Activated B cell treated with CpG ODN at 0.5 μM for 24 hours (primary cell): ENCODE measurements around the gene DCAF4. TPM values are rescaled to one million over a fixed set of nuclear protein-coding genes. Genes with fewer than 3 reads are reported as not detected.

Source experiments
- ATAC-seq: fragments of 200-7000 bp; cut with Tn5 transposase; one replicate; pipeline ENCODE4 v1.10.0; 2021; ENCODE audit warnings: low read depth, mild to moderate bottlenecking, moderate library complexity
- CTCF ChIA-PET: fragments of 350-600 bp; sonication (Branson Sonifier 250); formaldehyde crosslinking; loops from one replicate; lab custom pipeline; 2021; ENCODE audit warnings: antibody characterized with exemption; lab: Charles Lee
- POLR2A ChIA-PET: fragments of 350-600 bp; sonication (Branson Sonifier 250); formaldehyde crosslinking; loops from one replicate; lab custom pipeline; 2021; ENCODE audit warnings: antibody characterized with exemption; lab: Charles Lee
- DNase-seq: peaks from one replicate; pipeline ENCODE4 v3.0.0; 2022
- H3K27ac Mint-ChIP-seq: one replicate; pipeline ENCODE4 v1.8.0; 2020; ENCODE audit warnings: mixed read lengths
- H3K27me3 Mint-ChIP-seq: one replicate; pipeline ENCODE4 v1.8.0; 2021; ENCODE audit warnings: mixed read lengths
- H3K36me3 Mint-ChIP-seq: one replicate; pipeline ENCODE4 v1.8.0; 2021; ENCODE audit warnings: low read depth, mixed read lengths
- H3K4me1 Mint-ChIP-seq: one replicate; pipeline ENCODE4 v1.8.0; 2021; ENCODE audit warnings: mixed read lengths
- H3K4me3 Mint-ChIP-seq: one replicate; pipeline ENCODE4 v1.8.0; 2020; ENCODE audit warnings: mild to moderate bottlenecking, mixed read lengths
- H3K9me3 Mint-ChIP-seq: one replicate; pipeline ENCODE4 v1.8.0; 2020; ENCODE audit warnings: mixed read lengths
- intact Hi-C: fragments of 100-400 bp; cut with micrococcal nuclease; formaldehyde crosslinking; loops from one replicate; pipeline ENCODE4 v1.15.1; 2024
- total RNA-seq: library from RNA; stranded (reverse); gene quantifications from 2 replicates; pipeline ENCODE4 v1.2.3, GENCODE V29; 2022
- TF ChIP-seq, protein P1 (sequence below): fragments of 200-600 bp; IDR thresholded peaks from one replicate; pipeline ENCODE4 v1.8.0; 2022; ENCODE audit warnings: antibody characterized with exemption, mild to moderate bottlenecking

DCAF4 gene
- total RNA-seq, 1 donor from 2014 or later, result 38.7 TPM

DNA sequence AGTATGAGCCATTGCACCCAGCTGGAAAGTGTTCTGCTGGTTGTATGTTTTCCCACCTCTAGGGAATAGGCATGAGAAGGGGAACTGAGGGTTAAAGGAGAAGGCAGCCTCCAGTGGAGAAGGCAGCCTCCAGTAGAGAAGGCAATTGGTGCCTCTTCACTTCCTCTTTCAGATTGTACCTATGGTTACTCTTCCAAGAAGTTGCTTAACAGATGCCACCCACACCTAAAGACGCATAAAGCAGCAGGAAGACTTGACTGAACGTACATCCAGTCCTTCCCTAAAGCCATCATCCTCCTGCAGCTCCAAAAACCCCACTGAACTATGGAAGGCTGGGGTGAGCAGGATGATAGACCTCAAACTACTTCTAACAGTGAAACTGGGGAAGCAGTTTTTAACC lies 45.4 kb upstream of the DCAF4 start:
- Mint-ChIP-seq H3K36me3 (peaks cover 15% of the 10 kb centered on the region), H3K9me3 (no peaks in the 10 kb centered on the region), H3K27ac (no peak overlapping the region), H3K4me1 (peaks cover 38% of the 10 kb centered on the region), H3K4me3 (no peak overlapping the region), H3K27me3 (no peaks in the 10 kb centered on the region)
- intact Hi-C loops, result no loop called here
- ChIA-PET POLR2A (no interaction called here), CTCF (interaction anchor here (1.2 kb wide), 1 partner anchor 366 kb away, joined by 3 read pairs; no protein-coding TSS in a partner anchor)
- TF ChIP-seq, protein P1, sequence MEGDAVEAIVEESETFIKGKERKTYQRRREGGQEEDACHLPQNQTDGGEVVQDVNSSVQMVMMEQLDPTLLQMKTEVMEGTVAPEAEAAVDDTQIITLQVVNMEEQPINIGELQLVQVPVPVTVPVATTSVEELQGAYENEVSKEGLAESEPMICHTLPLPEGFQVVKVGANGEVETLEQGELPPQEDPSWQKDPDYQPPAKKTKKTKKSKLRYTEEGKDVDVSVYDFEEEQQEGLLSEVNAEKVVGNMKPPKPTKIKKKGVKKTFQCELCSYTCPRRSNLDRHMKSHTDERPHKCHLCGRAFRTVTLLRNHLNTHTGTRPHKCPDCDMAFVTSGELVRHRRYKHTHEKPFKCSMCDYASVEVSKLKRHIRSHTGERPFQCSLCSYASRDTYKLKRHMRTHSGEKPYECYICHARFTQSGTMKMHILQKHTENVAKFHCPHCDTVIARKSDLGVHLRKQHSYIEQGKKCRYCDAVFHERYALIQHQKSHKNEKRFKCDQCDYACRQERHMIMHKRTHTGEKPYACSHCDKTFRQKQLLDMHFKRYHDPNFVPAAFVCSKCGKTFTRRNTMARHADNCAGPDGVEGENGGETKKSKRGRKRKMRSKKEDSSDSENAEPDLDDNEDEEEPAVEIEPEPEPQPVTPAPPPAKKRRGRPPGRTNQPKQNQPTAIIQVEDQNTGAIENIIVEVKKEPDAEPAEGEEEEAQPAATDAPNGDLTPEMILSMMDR, result no peak
- no peak for DNase-seq
- ATAC-seq, result no peak

DNA sequence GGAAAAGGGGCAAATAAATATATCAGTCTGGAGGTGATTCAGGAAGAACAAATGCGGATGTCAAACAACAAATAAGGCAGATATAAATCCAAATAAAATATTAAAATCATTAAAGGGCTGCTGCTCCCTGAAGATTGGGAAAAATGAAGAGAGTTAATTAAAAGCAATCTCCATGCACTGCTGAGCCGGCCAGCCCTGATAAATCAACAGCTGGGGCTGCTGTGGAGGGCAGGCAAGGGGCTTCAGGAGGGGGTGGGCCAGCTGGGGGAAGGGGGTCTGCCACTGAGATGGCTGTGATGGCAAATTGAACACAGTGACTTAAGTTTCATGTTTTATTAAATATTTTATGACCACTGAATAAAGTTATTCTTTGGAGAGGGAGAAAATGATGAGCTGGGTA lies 44.7 kb upstream of the DCAF4 start:
- Mint-ChIP-seq H3K27ac (no peak overlapping the region), H3K4me1 (peaks cover 34% of the 10 kb centered on the region), H3K9me3 (no peaks in the 10 kb centered on the region), H3K36me3 (peaks cover 19% of the 10 kb centered on the region), H3K27me3 (no peaks in the 10 kb centered on the region), H3K4me3 (no peak overlapping the region)
- TF ChIP-seq, protein P1, result no peak
- no peak for DNase-seq
- ATAC-seq, result no peak
- intact Hi-C loops, result no loop called here
- ChIA-PET CTCF (interaction anchor here (1.2 kb wide), 1 partner anchor 366 kb away, joined by 3 read pairs; no protein-coding TSS in a partner anchor), POLR2A (interaction anchor here (0.6 kb wide), 1 partner anchor 28 kb away, joined by 3 read pairs; no protein-coding TSS in a partner anchor)

DNA sequence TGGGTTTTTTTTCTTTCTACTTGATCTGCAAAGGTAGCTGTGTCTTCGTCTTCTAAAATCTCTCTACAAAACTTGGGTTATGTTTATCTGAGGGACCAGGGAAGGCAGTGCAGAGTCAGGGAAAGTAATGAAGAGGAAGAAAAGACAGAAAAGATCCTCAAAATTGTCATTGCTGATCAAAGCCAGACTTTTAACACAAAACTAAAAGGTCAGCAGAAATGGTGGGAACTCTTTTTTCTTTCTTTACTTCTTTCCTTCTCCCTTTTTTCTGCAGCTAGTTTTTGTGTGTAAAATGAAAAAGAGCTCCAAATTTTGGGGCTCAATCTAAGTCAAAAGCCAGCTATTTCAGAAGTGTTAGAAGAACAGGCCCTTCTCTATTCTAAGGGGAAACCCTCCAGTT lies 44.2 kb upstream of the DCAF4 start:
- Mint-ChIP-seq H3K36me3 (peaks cover 19% of the 10 kb centered on the region), H3K4me3 (no peak overlapping the region), H3K4me1 (peaks cover 29% of the 10 kb centered on the region), H3K9me3 (no peaks in the 10 kb centered on the region), H3K27ac (no peak overlapping the region), H3K27me3 (no peaks in the 10 kb centered on the region)
- CTCF ChIA-PET, result no interaction called here
- DNase-seq, result no peak
- POLR2A ChIA-PET, result interaction anchor here (0.6 kb wide), 1 partner anchor 29 kb away, joined by 3 read pairs; no protein-coding TSS in a partner anchor
- TF ChIP-seq, protein P1, result no peak
- intact Hi-C loops, result no loop called here
- ATAC-seq, result no peak

DNA sequence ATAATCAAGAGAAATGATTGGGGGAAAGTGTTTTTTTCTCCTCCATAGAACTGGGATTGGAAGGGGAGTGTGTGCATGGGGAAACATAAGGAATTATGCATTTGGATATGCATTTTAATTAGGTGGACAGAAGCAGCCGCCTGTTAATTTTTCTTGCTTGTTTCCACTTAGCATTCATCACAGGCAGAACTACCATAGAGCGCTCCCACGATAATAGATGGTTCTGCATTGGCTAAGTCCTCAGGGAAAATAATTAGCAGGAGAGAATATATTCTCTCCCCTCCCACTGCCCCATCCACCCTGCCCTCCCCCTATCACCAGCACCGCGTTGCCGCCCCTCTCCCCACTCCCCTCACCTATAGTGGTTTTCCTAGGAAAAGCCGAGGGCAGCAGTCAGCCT lies 43.8 kb upstream of the DCAF4 start:
- Mint-ChIP-seq H3K4me3 (no peak overlapping the region), H3K36me3 (peaks cover 20% of the 10 kb centered on the region), H3K4me1 (peaks cover 29% of the 10 kb centered on the region), H3K27ac (no peak overlapping the region), H3K9me3 (no peaks in the 10 kb centered on the region), H3K27me3 (no peaks in the 10 kb centered on the region)
- intact Hi-C loops, result no loop called here
- ChIA-PET POLR2A (no interaction called here), CTCF (no interaction called here)
- TF ChIP-seq, protein P1, result no peak
- DNase-seq (no peak), ATAC-seq (no peak)

DNA sequence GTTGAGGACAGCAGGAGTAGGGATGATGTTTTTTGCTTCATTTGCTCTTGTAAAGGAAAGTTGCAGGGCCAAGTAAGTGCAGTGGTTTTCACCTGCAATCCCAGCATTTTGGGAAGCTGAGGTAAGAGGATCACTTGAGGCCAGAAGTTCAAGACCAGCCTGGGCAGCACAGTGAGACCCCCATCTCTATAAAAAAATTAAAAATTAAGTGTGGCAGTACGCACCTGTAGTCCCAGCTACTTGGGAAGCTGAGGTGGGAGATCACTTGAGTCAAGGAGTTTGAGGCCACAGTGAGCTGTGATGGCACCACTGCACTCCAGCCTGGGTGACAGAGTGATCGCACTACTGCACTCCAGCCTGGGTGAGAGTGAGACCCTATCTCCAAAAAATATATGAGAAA lies 43.2 kb upstream of the DCAF4 start:
- ChIA-PET POLR2A (no interaction called here), CTCF (no interaction called here)
- no peak for DNase-seq
- H3K9me3 Mint-ChIP-seq, result no peaks in the 10 kb centered on the region
- H3K27ac Mint-ChIP-seq, result no peak overlapping the region
- no peak overlapping the region for H3K4me3 Mint-ChIP-seq
- peaks cover 31% of the 10 kb centered on the region for H3K4me1 Mint-ChIP-seq
- no peak for ATAC-seq
- intact Hi-C loops, result no loop called here
- TF ChIP-seq, protein P1, result no peak
- H3K27me3 Mint-ChIP-seq, result no peaks in the 10 kb centered on the region
- H3K36me3 Mint-ChIP-seq, result peaks cover 18% of the 10 kb centered on the region
